ENCODE data around the gene CELA2B.

GRCh38 chr1:15540186-15540585 lies 64.3 kb downstream of the CELA2B start:
- TF ChIP-seq, protein P1, sequence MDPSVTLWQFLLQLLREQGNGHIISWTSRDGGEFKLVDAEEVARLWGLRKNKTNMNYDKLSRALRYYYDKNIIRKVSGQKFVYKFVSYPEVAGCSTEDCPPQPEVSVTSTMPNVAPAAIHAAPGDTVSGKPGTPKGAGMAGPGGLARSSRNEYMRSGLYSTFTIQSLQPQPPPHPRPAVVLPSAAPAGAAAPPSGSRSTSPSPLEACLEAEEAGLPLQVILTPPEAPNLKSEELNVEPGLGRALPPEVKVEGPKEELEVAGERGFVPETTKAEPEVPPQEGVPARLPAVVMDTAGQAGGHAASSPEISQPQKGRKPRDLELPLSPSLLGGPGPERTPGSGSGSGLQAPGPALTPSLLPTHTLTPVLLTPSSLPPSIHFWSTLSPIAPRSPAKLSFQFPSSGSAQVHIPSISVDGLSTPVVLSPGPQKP (IDR thresholded peaks at IDR 0.05; ENCODE audit: low read depth, low read length): no peak
- TF ChIP-seq, protein P2, sequence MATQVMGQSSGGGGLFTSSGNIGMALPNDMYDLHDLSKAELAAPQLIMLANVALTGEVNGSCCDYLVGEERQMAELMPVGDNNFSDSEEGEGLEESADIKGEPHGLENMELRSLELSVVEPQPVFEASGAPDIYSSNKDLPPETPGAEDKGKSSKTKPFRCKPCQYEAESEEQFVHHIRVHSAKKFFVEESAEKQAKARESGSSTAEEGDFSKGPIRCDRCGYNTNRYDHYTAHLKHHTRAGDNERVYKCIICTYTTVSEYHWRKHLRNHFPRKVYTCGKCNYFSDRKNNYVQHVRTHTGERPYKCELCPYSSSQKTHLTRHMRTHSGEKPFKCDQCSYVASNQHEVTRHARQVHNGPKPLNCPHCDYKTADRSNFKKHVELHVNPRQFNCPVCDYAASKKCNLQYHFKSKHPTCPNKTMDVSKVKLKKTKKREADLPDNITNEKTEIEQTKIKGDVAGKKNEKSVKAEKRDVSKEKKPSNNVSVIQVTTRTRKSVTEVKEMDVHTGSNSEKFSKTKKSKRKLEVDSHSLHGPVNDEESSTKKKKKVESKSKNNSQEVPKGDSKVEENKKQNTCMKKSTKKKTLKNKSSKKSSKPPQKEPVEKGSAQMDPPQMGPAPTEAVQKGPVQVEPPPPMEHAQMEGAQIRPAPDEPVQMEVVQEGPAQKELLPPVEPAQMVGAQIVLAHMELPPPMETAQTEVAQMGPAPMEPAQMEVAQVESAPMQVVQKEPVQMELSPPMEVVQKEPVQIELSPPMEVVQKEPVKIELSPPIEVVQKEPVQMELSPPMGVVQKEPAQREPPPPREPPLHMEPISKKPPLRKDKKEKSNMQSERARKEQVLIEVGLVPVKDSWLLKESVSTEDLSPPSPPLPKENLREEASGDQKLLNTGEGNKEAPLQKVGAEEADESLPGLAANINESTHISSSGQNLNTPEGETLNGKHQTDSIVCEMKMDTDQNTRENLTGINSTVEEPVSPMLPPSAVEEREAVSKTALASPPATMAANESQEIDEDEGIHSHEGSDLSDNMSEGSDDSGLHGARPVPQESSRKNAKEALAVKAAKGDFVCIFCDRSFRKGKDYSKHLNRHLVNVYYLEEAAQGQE (IDR thresholded peaks at IDR 0.05): no peak
- no peak for TF ChIP-seq CTCF (IDR thresholded peaks at IDR 0.05)
- TF ChIP-seq CEBPB (IDR thresholded peaks at IDR 0.05): no peak
- TF ChIP-seq POLR2A (IDR thresholded peaks at IDR 0.05; ENCODE audit: low read length): no peak
- no peak for TF ChIP-seq ESRRA (IDR thresholded peaks at IDR 0.05; ENCODE audit: borderline replicate concordance, low read length)
- TF ChIP-seq HOXB13 (CRISPR knock-in tag; IDR thresholded peaks at IDR 0.05; ENCODE audit: low read depth): no peak
- TF ChIP-seq, protein P3, sequence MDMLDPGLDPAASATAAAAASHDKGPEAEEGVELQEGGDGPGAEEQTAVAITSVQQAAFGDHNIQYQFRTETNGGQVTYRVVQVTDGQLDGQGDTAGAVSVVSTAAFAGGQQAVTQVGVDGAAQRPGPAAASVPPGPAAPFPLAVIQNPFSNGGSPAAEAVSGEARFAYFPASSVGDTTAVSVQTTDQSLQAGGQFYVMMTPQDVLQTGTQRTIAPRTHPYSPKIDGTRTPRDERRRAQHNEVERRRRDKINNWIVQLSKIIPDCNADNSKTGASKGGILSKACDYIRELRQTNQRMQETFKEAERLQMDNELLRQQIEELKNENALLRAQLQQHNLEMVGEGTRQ (IDR thresholded peaks at IDR 0.05): no peak
- TF ChIP-seq, protein P4, sequence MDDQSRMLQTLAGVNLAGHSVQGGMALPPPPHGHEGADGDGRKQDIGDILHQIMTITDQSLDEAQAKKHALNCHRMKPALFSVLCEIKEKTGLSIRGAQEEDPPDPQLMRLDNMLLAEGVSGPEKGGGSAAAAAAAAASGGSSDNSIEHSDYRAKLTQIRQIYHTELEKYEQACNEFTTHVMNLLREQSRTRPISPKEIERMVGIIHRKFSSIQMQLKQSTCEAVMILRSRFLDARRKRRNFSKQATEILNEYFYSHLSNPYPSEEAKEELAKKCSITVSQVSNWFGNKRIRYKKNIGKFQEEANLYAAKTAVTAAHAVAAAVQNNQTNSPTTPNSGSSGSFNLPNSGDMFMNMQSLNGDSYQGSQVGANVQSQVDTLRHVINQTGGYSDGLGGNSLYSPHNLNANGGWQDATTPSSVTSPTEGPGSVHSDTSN (IDR thresholded peaks at IDR 0.05): no peak
- TF ChIP-seq RAD21 (conservative IDR thresholded peaks at IDR 0.05 in 1 of 2, IDR thresholded peaks at IDR 0.05 in 1 of 2): no peak
- TF ChIP-seq RFX5 (IDR thresholded peaks at IDR 0.05): no peak
- TF ChIP-seq POLR2AphosphoS2 (conservative IDR thresholded peaks at IDR 0.05; ENCODE audit: low read length): no peak

Data from A549 (cell line).